ENCODE data around the gene VWA8.
"Not testable (repeated sequence)": the region's sequence is repeated elsewhere in the genome, so short reads cannot be mapped to it uniquely, and the experiment has no call there.

The VWA8 gene

GRCh38 chr13:41883147-41883546 lies 77.8 kb downstream of the VWA8 start:
- no peak for TF ChIP-seq CTCF (IDR thresholded peaks at IDR 0.05; ENCODE audit: insufficient read depth, low read depth, low read length, missing control alignments)
- H3K4me3 ChIP-seq (ENCODE audit: low read length): no peak overlapping the region
- no peak for DNase-seq (ENCODE audit: low read depth)

GRCh38 chr13:41881890-41882289 lies 79.0 kb downstream of the VWA8 start:
- DNase-seq (ENCODE audit: low read depth); H3K4me3 ChIP-seq (ENCODE audit: low read length): not testable (repeated sequence)

- TF ChIP-seq CTCF (IDR thresholded peaks at IDR 0.05; ENCODE audit: insufficient read depth, low read depth, low read length, missing control alignments): no peak
- H3K4me3 ChIP-seq (ENCODE audit: low read length): no peak overlapping the region
- no peak for DNase-seq (ENCODE audit: low read depth)
Measured at GRCh38 chr13:41880966-41881365, 79.9 kb downstream of the VWA8 start.

GRCh38 chr13:41864658-41865057 lies 96.3 kb downstream of the VWA8 start:
- TF ChIP-seq CTCF (IDR thresholded peaks at IDR 0.05; ENCODE audit: insufficient read depth, low read depth, low read length, missing control alignments): no peak
- peak; percentile 5 for DNase-seq (ENCODE audit: low read depth)

GRCh38 chr13:41862659-41863058 lies 98.2 kb downstream of the VWA8 start:
- not testable (repeated sequence) for DNase-seq (ENCODE audit: low read depth); H3K4me3 ChIP-seq (ENCODE audit: low read length)

More at GRCh38 chr13:41864658-41865057, 96.3 kb downstream of the VWA8 start:
- H3K4me3 ChIP-seq (ENCODE audit: low read length): no peak overlapping the region

GRCh38 chr13:41859565-41859964 lies 101.3 kb downstream of the VWA8 start:
- no peak for TF ChIP-seq CTCF (IDR thresholded peaks at IDR 0.05; ENCODE audit: insufficient read depth, low read depth, low read length, missing control alignments)
- no peak for DNase-seq (ENCODE audit: low read depth)
- no peak overlapping the region for H3K4me3 ChIP-seq (ENCODE audit: low read length)

GRCh38 chr13:41858780-41859179 lies 102.1 kb downstream of the VWA8 start:
- TF ChIP-seq CTCF (IDR thresholded peaks at IDR 0.05; ENCODE audit: insufficient read depth, low read depth, low read length, missing control alignments): no peak
- DNase-seq (ENCODE audit: low read depth): peak; percentile 6
- no peak overlapping the region for H3K4me3 ChIP-seq (ENCODE audit: low read length)

- no peak for TF ChIP-seq CTCF (IDR thresholded peaks at IDR 0.05; ENCODE audit: insufficient read depth, low read depth, low read length, missing control alignments)
- DNase-seq (ENCODE audit: low read depth): no peak
- H3K4me3 ChIP-seq (ENCODE audit: low read length): no peak overlapping the region
Measured at GRCh38 chr13:41854758-41855157, 106.2 kb downstream of the VWA8 start.
